Left cardiac atrium (tissue), 4 donors: ENCODE results near the gene TNNI2. TPM values are rescaled to one million over a fixed set of nuclear protein-coding genes. Genes with fewer than 3 reads are reported as not detected.
A peak's percentile ranks its signal among the peaks of the same experiment; 100 is the strongest.

Source experiments
- ATAC-seq, 2 donors: fragments of 200-7000 bp; cut with Tn5 transposase; one replicate each; pipeline ENCODE4 v1.9.1; 2020; ENCODE audit warnings: mild to moderate bottlenecking in 2 of 2, moderate library complexity in 2 of 2
- DNase-seq: peaks from one replicate; pipeline ENCODE4 v3.0.0-alpha.2; 2020
- intact Hi-C, 2 donors: fragments of 100-400 bp; cut with DNase I; formaldehyde crosslinking; loops; one replicate each; pipeline versions ENCODE4 v1.14.1 to v1.15.1; 2022 to 2023
- total RNA-seq, 2 donors: library from RNA; stranded (reverse); fragmentation: NEBNext Ultra II Directional; extraction: Animal tissue kit (Norgen Biotek cat#: 25700); gene quantifications; one replicate each; pipeline ENCODE4 v1.2.1, GENCODE V29; 2021
- donor health status: DM: no; HTN: yes; CAD: no.
- donor health status: DM: no; HTN: yes; CAD: no; lungs with severe emphysema.
- donor health status: DM: yes; HTN: yes; CAD: no.
- donor health status: Dilated cardiomyopathy.

The TNNI2 gene
- total RNA-seq, 2 donors from 2014 or later: 0.35 to 0.52 TPM

GRCh38 chr11:1817511-1817910, 21.3 kb upstream of the TNNI2 start:
- ATAC-seq (no peak), DNase-seq (no peak)
- intact Hi-C loops: no loop called here

GRCh38 chr11:1819074-1819473, 19.7 kb upstream of the TNNI2 start:
- intact Hi-C loops: no loop called here

GRCh38 chr11:1820463-1821325, 18.1 kb upstream of the TNNI2 start:
- ATAC-seq (no peak), DNase-seq (no peak)
- intact Hi-C loops: no loop called here

More at GRCh38 chr11:1819074-1819473, 19.7 kb upstream of the TNNI2 start:
- no peak for ATAC-seq
- DNase-seq: no peak

- DNase-seq (no peak), ATAC-seq (no peak)
- intact Hi-C loops: no loop called here
Measured at GRCh38 chr11:1821562-1821961, 17.2 kb upstream of the TNNI2 start.

- intact Hi-C loops: no loop called here
- no peak for DNase-seq
- ATAC-seq: no peak
Measured at GRCh38 chr11:1822648-1823375, 16.0 kb upstream of the TNNI2 start.

GRCh38 chr11:1823376-1824220, 15.2 kb upstream of the TNNI2 start:
- ATAC-seq: no peak
- intact Hi-C loops: no loop called here
- DNase-seq: no peak

- DNase-seq (no peak), ATAC-seq (no peak)
- intact Hi-C loops: no loop called here
Measured at GRCh38 chr11:1824221-1825038, 14.4 kb upstream of the TNNI2 start.

- ATAC-seq: peak in 1 of 2 donors; percentile 29
- intact Hi-C loops: no loop called here
- DNase-seq: no peak
Measured at GRCh38 chr11:1825039-1825740, 13.6 kb upstream of the TNNI2 start.

- no peak for ATAC-seq
- DNase-seq: no peak
- intact Hi-C loops: no loop called here
Measured at GRCh38 chr11:1825785-1826451, 12.9 kb upstream of the TNNI2 start.

GRCh38 chr11:1826552-1827094, 12.2 kb upstream of the TNNI2 start:
- DNase-seq (no peak), ATAC-seq (peak in 1 of 2 donors; percentile 38)
- intact Hi-C loops: no loop called here

GRCh38 chr11:1827095-1827813, 11.5 kb upstream of the TNNI2 start:
- ATAC-seq: peak; percentile 62
- intact Hi-C loops: no loop called here
- peak; percentile 64 for DNase-seq

GRCh38 chr11:1827931-1828330, 10.8 kb upstream of the TNNI2 start:
- ATAC-seq (no peak), DNase-seq (no peak)
- intact Hi-C loops: no loop called here

- DNase-seq (no peak), ATAC-seq (no peak)
- intact Hi-C loops: no loop called here
Measured at GRCh38 chr11:1828542-1828941, 10.2 kb upstream of the TNNI2 start.

- intact Hi-C loops: no loop called here
- no peak for ATAC-seq
- DNase-seq: no peak
Measured at GRCh38 chr11:1829039-1829820, 9.6 kb upstream of the TNNI2 start.

- ATAC-seq (no peak), DNase-seq (no peak)
- intact Hi-C loops: loop anchor here in 1 of 2 donors (5.0 kb wide), 1 partner anchor 178 kb away; no protein-coding TSS in a partner anchor
Measured at GRCh38 chr11:1830004-1830321, 8.8 kb upstream of the TNNI2 start.
